GM21367 (cell line): ENCODE results near the gene KIAA0825.
"Not testable (repeated sequence)": the region's sequence is repeated elsewhere in the genome, so short reads cannot be mapped to it uniquely, and the experiment has no call there.

Source experiments
- ATAC-seq: cut with Tn5 transposase; IDR thresholded peaks from one replicate; pipeline ENCODE4 v1.9.1; 2021; ENCODE audit not compliant: unreplicated experiment

KIAA0825 gene

GRCh38 chr5:94197970-94198369 is 420.4 kb downstream of the KIAA0825 start:
- ATAC-seq, result no peak

- ATAC-seq, result no peak
Measured at GRCh38 chr5:94196953-94197352, 421.5 kb downstream of the KIAA0825 start.

- no peak for ATAC-seq
Measured at GRCh38 chr5:94192658-94193391, 425.6 kb downstream of the KIAA0825 start.

GRCh38 chr5:94191604-94192003 is 426.8 kb downstream of the KIAA0825 start:
- ATAC-seq, result no peak

- no peak for ATAC-seq
Measured at GRCh38 chr5:94188725-94189124, 429.7 kb downstream of the KIAA0825 start.

- ATAC-seq, result no peak
Measured at GRCh38 chr5:94184870-94185269, 433.5 kb downstream of the KIAA0825 start.

- no peak for ATAC-seq
Measured at GRCh38 chr5:94181895-94182294, 436.5 kb downstream of the KIAA0825 start.

- no peak for ATAC-seq
Measured at GRCh38 chr5:94180761-94181160, 437.6 kb downstream of the KIAA0825 start.

- ATAC-seq, result no peak
Measured at GRCh38 chr5:94175912-94176311, 442.5 kb downstream of the KIAA0825 start.

- no peak for ATAC-seq
Measured at GRCh38 chr5:94174748-94175411, 443.5 kb downstream of the KIAA0825 start.

- ATAC-seq, result no peak
Measured at GRCh38 chr5:94173100-94173499, 445.3 kb downstream of the KIAA0825 start.

GRCh38 chr5:94171070-94171469 is 447.3 kb downstream of the KIAA0825 start:
- ATAC-seq, result not testable (repeated sequence)

- ATAC-seq, result peak; percentile 85
Measured at GRCh38 chr5:94170158-94170557, 448.2 kb downstream of the KIAA0825 start.

- no peak for ATAC-seq
Measured at GRCh38 chr5:94168151-94168550, 450.3 kb downstream of the KIAA0825 start.

GRCh38 chr5:94161801-94162200 is 456.6 kb downstream of the KIAA0825 start:
- no peak for ATAC-seq

GRCh38 chr5:94159144-94159543 is 459.3 kb downstream of the KIAA0825 start:
- no peak for ATAC-seq

GRCh38 chr5:94157704-94158539 is 460.5 kb downstream of the KIAA0825 start:
- ATAC-seq, result no peak

- no peak for ATAC-seq
Measured at GRCh38 chr5:94154672-94155071, 463.7 kb downstream of the KIAA0825 start.

- ATAC-seq, result no peak
Measured at GRCh38 chr5:94153736-94154450, 464.5 kb downstream of the KIAA0825 start.

- ATAC-seq, result not testable (repeated sequence)
Measured at GRCh38 chr5:94143621-94144020, 474.8 kb downstream of the KIAA0825 start.

GRCh38 chr5:94140300-94140699 is 478.1 kb downstream of the KIAA0825 start:
- no peak for ATAC-seq
